Epithelial cell of esophagus (primary cell): ENCODE data around the gene MAGEA8.
"Not testable (repeated sequence)": the region's sequence is repeated elsewhere in the genome, so short reads cannot be mapped to it uniquely, and the experiment has no call there.

Source experiments
- DNase-seq: peaks from one replicate; pipeline ENCODE4 v3.0.0; 2010; ENCODE audit warnings: low read depth
- H3K4me3 ChIP-seq: 2 replicates; pipeline ENCODE4 v1.5.1; 2011; ENCODE audit warnings: mild to moderate bottlenecking, low read length, control low read depth

MAGEA8 gene

DNA sequence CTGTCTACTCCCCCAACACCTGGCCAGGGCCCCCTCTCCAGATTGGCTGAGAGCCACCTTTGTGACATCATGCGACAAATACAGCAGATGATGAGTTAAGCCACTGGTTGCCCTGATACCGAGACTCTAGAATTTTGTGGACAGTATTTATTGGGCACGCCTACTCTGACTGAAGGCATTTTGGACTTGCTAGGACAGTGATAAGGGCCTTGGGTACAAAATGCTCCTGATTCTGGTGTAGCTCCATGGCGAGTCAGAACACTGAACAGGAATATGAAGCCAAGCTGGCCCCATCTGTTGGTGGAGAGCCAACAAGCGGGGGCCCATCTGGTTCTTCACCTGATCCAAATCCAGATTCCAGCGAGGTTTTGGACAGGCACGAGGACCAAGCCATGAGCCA, 48.4 kb downstream of the MAGEA8 start, which contains the start of gene HSFX4:
HSFX4 (plus strand) TSS at position 174 of the 400 bp plus-strand sequence; CDS start at position 246, 72 bp downstream.
- DNase-seq, H3K4me3 ChIP-seq: not testable (repeated sequence)

DNA sequence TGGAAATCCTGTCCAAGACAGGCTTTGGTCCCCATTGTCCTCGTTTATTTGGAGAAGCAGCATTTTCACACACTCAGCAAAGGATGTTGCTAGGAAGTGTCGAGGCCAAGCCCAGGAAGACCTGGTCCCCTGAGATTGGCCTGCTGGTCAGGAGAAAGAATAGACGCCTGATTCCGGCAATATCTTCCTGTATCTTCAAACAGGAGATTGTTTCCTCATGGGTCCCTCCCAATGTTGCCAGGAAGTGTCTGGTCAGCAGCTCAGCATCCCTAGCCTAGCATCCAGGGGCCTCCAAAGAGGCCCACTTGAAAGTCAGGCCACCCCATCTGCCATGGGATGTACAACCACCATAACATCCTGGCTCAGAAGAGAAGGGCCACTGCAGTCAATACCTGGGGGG, 50.4 kb downstream of the MAGEA8 start:
- not testable (repeated sequence) for H3K4me3 ChIP-seq, DNase-seq

DNA sequence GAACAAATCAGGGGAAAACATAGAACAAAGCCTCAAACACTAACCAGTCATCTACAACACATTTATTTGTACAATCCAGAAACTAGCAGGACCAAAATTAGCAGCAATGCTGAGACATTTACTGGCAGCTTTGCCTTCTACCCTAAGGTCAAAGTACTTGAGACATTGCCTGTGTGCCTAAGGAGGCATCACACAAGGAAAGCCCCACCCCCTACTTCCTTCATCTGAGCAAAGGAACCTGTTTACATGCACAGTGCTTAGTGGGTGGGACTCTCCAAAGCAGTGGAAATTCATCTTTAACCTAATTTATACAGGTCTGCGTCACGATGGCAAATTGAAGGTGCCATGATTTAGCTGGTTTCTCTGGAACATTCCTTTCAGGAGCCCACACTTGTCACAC, 51.2 kb downstream of the MAGEA8 start:
- not testable (repeated sequence) for DNase-seq, H3K4me3 ChIP-seq

DNA sequence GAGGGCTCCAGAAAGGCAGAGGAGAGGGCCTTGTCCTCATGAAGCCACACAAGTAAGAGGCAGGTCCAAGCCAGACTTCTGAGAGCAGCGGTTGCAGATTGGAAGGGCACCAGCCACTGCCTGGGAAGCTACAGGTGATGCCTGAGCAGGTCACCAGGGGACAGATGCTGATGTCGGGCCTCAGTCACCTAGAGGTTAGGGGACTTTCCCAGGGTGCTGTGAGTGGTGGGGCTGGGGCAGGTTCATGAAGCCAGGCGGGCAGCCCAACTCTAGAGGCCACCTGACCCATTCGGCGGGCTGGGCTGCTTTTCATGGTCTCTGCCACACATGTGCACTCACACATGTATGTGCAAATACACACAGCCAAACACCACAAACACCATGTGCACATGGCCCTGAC, 52.0 kb downstream of the MAGEA8 start:
- DNase-seq, H3K4me3 ChIP-seq: not testable (repeated sequence)

DNA sequence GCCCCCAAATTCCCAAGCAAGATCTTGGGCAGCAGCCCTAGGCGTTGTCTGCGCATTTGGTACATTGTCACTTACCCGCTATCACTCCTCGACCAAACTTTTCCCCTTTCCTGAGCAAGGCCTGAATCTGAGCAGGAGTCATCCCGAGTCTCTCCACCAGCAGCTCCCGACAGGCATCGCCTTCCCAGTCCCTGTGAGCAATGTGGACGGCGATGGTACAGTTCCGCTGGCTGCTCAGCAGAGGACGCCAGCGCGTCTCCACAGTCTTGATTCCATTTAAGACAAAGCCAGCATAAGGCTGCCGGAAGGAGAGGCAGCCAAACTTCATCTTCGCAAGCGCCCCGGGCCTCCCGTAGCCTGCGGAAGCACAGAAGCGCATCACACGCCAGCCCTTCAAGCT, 52.6 kb downstream of the MAGEA8 start:
- not testable (repeated sequence) for H3K4me3 ChIP-seq, DNase-seq
